SK-N-SH (cell line): ENCODE results near the gene B3GALT5. TPM values are rescaled to one million over a fixed set of nuclear protein-coding genes. Genes with fewer than 3 reads are reported as not detected.

Experiments used
- CTCF ChIA-PET: fragments of 300-600, 350-600 bp; formaldehyde crosslinking; extraction: SDS; loops from one replicate; lab custom pipeline; 2021; lab: Yijun Ruan, JAX
- POLR2A ChIA-PET: fragments of 350-600 bp; sonication (Branson Sonifier 250); formaldehyde crosslinking; extraction: SDS; loops from one replicate; lab custom pipeline; 2020; ENCODE audit warnings: antibody characterized with exemption, inconsistent platforms; lab: Yijun Ruan, JAX
- DNase-seq: peaks from one replicate; pipeline ENCODE4 v3.0.0; 2012
- H2AFZ ChIP-seq: fragments of 200-600 bp; sonication (generic); 2 replicates; pipeline ENCODE4 v1.8.1; 2016; ENCODE audit warnings: antibody characterized with exemption, mild to moderate bottlenecking, low read depth
- H3F3A ChIP-seq: fragments of 200-600 bp; sonication (generic); replicated peaks from 2 replicates; pipeline ENCODE3; 2016; ENCODE audit warnings: antibody characterized with exemption, mild to moderate bottlenecking; ENCODE audit not compliant: insufficient read depth
- H3K27ac ChIP-seq, 2 experiments: fragments of 200-500 bp in 1 of 2; fragments of 200-600 bp in 1 of 2; sonication (Bioruptor generic) in 1 of 2; sonication (generic), shearing (Covaris generic) in 1 of 2; 2 replicates each; pipeline versions ENCODE4 v1.5.1 to v1.6.1; 2014 to 2016; ENCODE audit warnings: low read depth in 2 of 2, inconsistent platforms in 1 of 2, low read length in 1 of 2, mild to moderate bottlenecking in 1 of 2, mixed read lengths in 1 of 2
- H3K27me3 ChIP-seq: fragments of 200-600 bp; sonication (generic), shearing (Covaris generic); 2 replicates; pipeline ENCODE4 v1.6.1; 2016; ENCODE audit warnings: mixed run types; ENCODE audit not compliant: insufficient read depth
- H3K36me3 ChIP-seq, 2 experiments: fragments of 200-500 bp in 1 of 2; fragments of 200-600 bp in 1 of 2; sonication (Bioruptor generic) in 1 of 2; sonication (generic) in 1 of 2; replicated peaks in 1 of 2; 2 replicates each; pipeline versions ENCODE3 to v1.5.1; 2014 to 2016; ENCODE audit warnings: low read length in 1 of 2, mild to moderate bottlenecking in 1 of 2; ENCODE audit not compliant: insufficient read depth in 2 of 2, control insufficient read depth in 1 of 2
- H3K4me1 ChIP-seq, 2 experiments: fragments of 200-500 bp in 1 of 2; fragments of 200-600 bp in 1 of 2; sonication (Bioruptor generic) in 1 of 2; sonication (generic), shearing (Covaris generic) in 1 of 2; 2 replicates each; pipeline versions ENCODE4 v1.5.1 to v1.6.1; 2014 to 2016; ENCODE audit warnings: low read depth in 1 of 2, low read length in 1 of 2, mixed run types in 1 of 2; ENCODE audit not compliant: insufficient read depth in 2 of 2, control insufficient read depth in 1 of 2
- H3K4me2 ChIP-seq: fragments of 200-600 bp; sonication (generic), shearing (Covaris generic); 2 replicates; pipeline ENCODE4 v1.6.1; 2017; ENCODE audit warnings: mixed run types
- H3K4me3 ChIP-seq, 2 experiments: fragments of 200-500 bp in 1 of 2; fragments of 200-600 bp in 1 of 2; sonication (Bioruptor generic) in 1 of 2; sonication (generic), shearing (Covaris generic) in 1 of 2; 2 replicates each; pipeline versions ENCODE4 v1.5.1 to v1.8.1; 2014 to 2016; ENCODE audit warnings: low read depth in 2 of 2, inconsistent platforms in 1 of 2, low read length in 1 of 2, mild to moderate bottlenecking in 1 of 2, mixed read lengths in 1 of 2, moderate library complexity in 1 of 2
- H3K79me2 ChIP-seq: fragments of 200-600 bp; sonication (generic); 2 replicates; pipeline ENCODE4 v1.8.1; 2017; ENCODE audit warnings: mild to moderate bottlenecking; ENCODE audit not compliant: insufficient read depth
- H3K9ac ChIP-seq: fragments of 200-600 bp; sonication (generic); 2 replicates; pipeline ENCODE4 v1.6.1; 2017; ENCODE audit warnings: mixed run types
- H3K9me2 ChIP-seq: fragments of 200-600 bp; sonication (generic); 2 replicates; pipeline ENCODE4 v1.6.1; 2017; ENCODE audit warnings: mixed run types
- H3K9me3 ChIP-seq: fragments of 200-600 bp; sonication (generic); 2 replicates; pipeline ENCODE4 v1.6.1; 2017; ENCODE audit warnings: mixed run types, mild to moderate bottlenecking, moderate library complexity
- H4K20me1 ChIP-seq: fragments of 200-600 bp; sonication (generic); 2 replicates; pipeline ENCODE4 v1.6.1; 2017; ENCODE audit warnings: mild to moderate bottlenecking, mixed run types; ENCODE audit not compliant: insufficient read depth
- CHD2 ChIP-seq: fragments of 150-350 bp; IDR thresholded peaks from 2 replicates; pipeline ENCODE4 v1.6.1; 2018; ENCODE audit warnings: low read length; ENCODE audit not compliant: partially characterized antibody
- ELF1 ChIP-seq: IDR thresholded peaks from 2 replicates; pipeline ENCODE4 v1.4.0; 2012
- EZH2phosphoT487 ChIP-seq: fragments of 200-600 bp; sonication (generic); IDR thresholded peaks from 2 replicates; pipeline ENCODE4 v1.6.1; 2017; ENCODE audit warnings: low read depth, mixed run types, mild to moderate bottlenecking, antibody characterized with exemption, moderate library complexity, borderline replicate concordance
- GABPA ChIP-seq: IDR thresholded peaks from 2 replicates; pipeline ENCODE4 v1.4.0; 2012; ENCODE audit warnings: low read depth, mild to moderate bottlenecking
- GATA2 ChIP-seq: sonication (generic); formaldehyde crosslinking; IDR thresholded peaks from 2 replicates; pipeline ENCODE4 v1.5.0; 2020; ENCODE audit warnings: mild to moderate bottlenecking, missing genetic modification reagents
- IRF3 ChIP-seq: fragments of 150-350 bp; IDR thresholded peaks from 2 replicates; pipeline ENCODE4 v1.6.1; 2016; ENCODE audit warnings: mild to moderate bottlenecking, low read depth, low read length
- MAX ChIP-seq: IDR thresholded peaks from 2 replicates; pipeline ENCODE4 v1.4.0; 2012; ENCODE audit warnings: low read depth
- MEF2A ChIP-seq: IDR thresholded peaks from 2 replicates; pipeline ENCODE4 v1.4.0; 2012; ENCODE audit warnings: low read depth, borderline replicate concordance
- NFIC ChIP-seq: IDR thresholded peaks from 2 replicates; pipeline ENCODE4 v1.4.0; 2012; ENCODE audit warnings: borderline replicate concordance
- NRF1 ChIP-seq: IDR thresholded peaks from 2 replicates; pipeline ENCODE4 v1.6.1; 2012; ENCODE audit warnings: low read depth, mild to moderate bottlenecking, low read length
- POLR2AphosphoS5 ChIP-seq: IDR thresholded peaks from 2 replicates; pipeline ENCODE4 v1.6.1; 2012; ENCODE audit warnings: low read depth, low read length
- RAD21 ChIP-seq: IDR thresholded peaks from 2 replicates; pipeline ENCODE4 v1.6.1; 2012; ENCODE audit warnings: mild to moderate bottlenecking, low read length
- SIN3A ChIP-seq: IDR thresholded peaks from 2 replicates; pipeline ENCODE4 v1.6.1; 2012; ENCODE audit warnings: low read depth, mild to moderate bottlenecking, low read length, moderate library complexity, borderline replicate concordance
- SMC3 ChIP-seq: IDR thresholded peaks from 2 replicates; pipeline ENCODE4 v1.6.1; 2012; ENCODE audit warnings: low read depth, low read length, improper control_type of control experiment
- TAF1 ChIP-seq: IDR thresholded peaks from 2 replicates; pipeline ENCODE4 v1.6.1; 2012; ENCODE audit warnings: low read depth, mild to moderate bottlenecking, low read length, moderate library complexity, borderline replicate concordance
- TCF12 ChIP-seq: IDR thresholded peaks from 2 replicates; pipeline ENCODE4 v1.4.0; 2012
- TEAD4 ChIP-seq: IDR thresholded peaks from 2 replicates; pipeline ENCODE4 v1.4.0; 2012; ENCODE audit warnings: mild to moderate bottlenecking, borderline replicate concordance; ENCODE audit not compliant: insufficient read depth
- YY1 ChIP-seq: IDR thresholded peaks from 2 replicates; pipeline ENCODE4 v1.4.0; 2012; ENCODE audit warnings: low read depth, mild to moderate bottlenecking
- WGBS: methylation state at CpG from one replicate; pipeline ENCODE4 v1.1.6; 2017; ENCODE audit warnings: low lambda C conversion rate; 5-methylcytosine and 5-hydroxymethylcytosine counted together
- polyA plus RNA-seq, 3 experiments: library from polyadenylated mRNA; depleted of rRNA; stranded (reverse); fragments of >200 nt; gene quantifications; 2 replicates each; pipeline ENCODE4 v1.2.3, GENCODE V29; 2012
- TF ChIP-seq, protein P1 (sequence below): fragments of 150-350 bp; IDR thresholded peaks from 2 replicates; pipeline ENCODE4 v1.6.1; 2017; ENCODE audit warnings: antibody characterized with exemption, low read length, low read depth, borderline replicate concordance
- TF ChIP-seq, protein P2 (sequence below): IDR thresholded peaks from 2 replicates; pipeline ENCODE4; 2012
- TF ChIP-seq, protein P3 (sequence below): IDR thresholded peaks from 2 replicates; pipeline ENCODE4 v1.4.0; 2012; ENCODE audit warnings: low read depth, borderline replicate concordance

B3GALT5 gene
- polyA plus RNA-seq, 1 of the 3 experiments (the other 2 are of a cell fraction): 0.35 TPM

DNA sequence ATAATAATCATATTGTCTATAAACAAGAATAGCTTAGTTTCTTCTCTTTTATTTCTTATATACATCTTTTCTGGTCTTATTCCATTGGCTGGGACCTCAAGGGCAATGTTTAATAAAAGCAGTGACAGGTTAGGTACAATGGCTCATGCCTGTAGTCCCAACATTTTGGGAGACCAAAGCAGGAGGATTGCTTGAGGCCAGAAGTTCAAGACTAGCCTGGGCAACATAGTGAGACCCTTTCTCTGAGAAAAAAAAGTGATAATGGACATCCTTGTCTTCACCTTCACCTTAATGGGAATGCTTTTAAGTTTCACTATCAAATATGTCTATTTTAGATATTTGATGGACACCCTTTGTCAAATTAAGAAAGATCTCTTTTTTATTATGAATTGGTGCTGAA is 8.1 kb downstream of the B3GALT5 start (continued):
- TF ChIP-seq TAF1: no peak
- TF ChIP-seq, all 33 proteins: peak for 0

- Histone ChIP-seq H3K27ac (no peak overlapping the region), H3F3A (peaks cover 6% of the 10 kb centered on the region), H3K4me3 (no peak overlapping the region), H2AFZ (no peak overlapping the region), H3K9ac (no peak overlapping the region), H3K4me1 (no peaks in the 10 kb centered on the region), H3K36me3 (no peaks in the 10 kb centered on the region), H4K20me1 (no peaks in the 10 kb centered on the region), H3K9me3 (0 out of 2 replicates have a peak, but pooled peaks cover 5% of the 10 kb centered on the region), H3K79me2 (no peaks in the 10 kb centered on the region), H3K4me2 (no peak overlapping the region), H3K9me2 (no peaks in the 10 kb centered on the region; the same call in 1 of the 2 replicates), H3K27me3 (no peaks in the 10 kb centered on the region)
- POLR2A ChIA-PET: no interaction called here
- DNase-seq: no peak
- 83% methylated on average over 12 of the region's 12 CpGs for WGBS
- CTCF ChIA-PET: interaction anchor here (0.6 kb wide), 1 partner anchor 108 kb away, joined by 3 read pairs; no protein-coding TSS in a partner anchor
- TF ChIP-seq, protein P1, sequence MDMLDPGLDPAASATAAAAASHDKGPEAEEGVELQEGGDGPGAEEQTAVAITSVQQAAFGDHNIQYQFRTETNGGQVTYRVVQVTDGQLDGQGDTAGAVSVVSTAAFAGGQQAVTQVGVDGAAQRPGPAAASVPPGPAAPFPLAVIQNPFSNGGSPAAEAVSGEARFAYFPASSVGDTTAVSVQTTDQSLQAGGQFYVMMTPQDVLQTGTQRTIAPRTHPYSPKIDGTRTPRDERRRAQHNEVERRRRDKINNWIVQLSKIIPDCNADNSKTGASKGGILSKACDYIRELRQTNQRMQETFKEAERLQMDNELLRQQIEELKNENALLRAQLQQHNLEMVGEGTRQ: no peak
- TF ChIP-seq ELF1: no peak
- no peak for TF ChIP-seq IRF3
- no peak for TF ChIP-seq SMC3
- TF ChIP-seq MAX: no peak
- TF ChIP-seq TCF12: no peak
Measured at GRCh38 chr21:39625211-39625895, 12.6 kb downstream of the B3GALT5 start.

GRCh38 chr21:39628385-39628784 is 15.6 kb downstream of the B3GALT5 start:
- CTCF ChIA-PET: no interaction called here

More at GRCh38 chr21:39628385-39628784, 15.6 kb downstream of the B3GALT5 start:
- H3K36me3 ChIP-seq: no peaks in the 10 kb centered on the region
- H3K9me2 ChIP-seq: no peaks in the 10 kb centered on the region
- no peak overlapping the region for H3K4me2 ChIP-seq
- no peak overlapping the region for H3K27ac ChIP-seq
- no peak for DNase-seq
- POLR2A ChIA-PET: no interaction called here
- no peak overlapping the region for H3K4me3 ChIP-seq
- H3K79me2 ChIP-seq: no peaks in the 10 kb centered on the region
- WGBS: 81% methylated on average over 8 of the region's 8 CpGs
- no peaks in the 10 kb centered on the region for H4K20me1 ChIP-seq
- TF ChIP-seq SIN3A (no peak), POLR2AphosphoS5 (no peak), CHD2 (no peak), TEAD4 (no peak), RAD21 (no peak), GATA2 (CRISPR knock-in tag) (no peak), NFIC (no peak), YY1 (no peak), MEF2A (no peak), EZH2phosphoT487 (no peak), TAF1 (no peak), GABPA (no peak), NRF1 (no peak)
- TF ChIP-seq, protein P2, sequence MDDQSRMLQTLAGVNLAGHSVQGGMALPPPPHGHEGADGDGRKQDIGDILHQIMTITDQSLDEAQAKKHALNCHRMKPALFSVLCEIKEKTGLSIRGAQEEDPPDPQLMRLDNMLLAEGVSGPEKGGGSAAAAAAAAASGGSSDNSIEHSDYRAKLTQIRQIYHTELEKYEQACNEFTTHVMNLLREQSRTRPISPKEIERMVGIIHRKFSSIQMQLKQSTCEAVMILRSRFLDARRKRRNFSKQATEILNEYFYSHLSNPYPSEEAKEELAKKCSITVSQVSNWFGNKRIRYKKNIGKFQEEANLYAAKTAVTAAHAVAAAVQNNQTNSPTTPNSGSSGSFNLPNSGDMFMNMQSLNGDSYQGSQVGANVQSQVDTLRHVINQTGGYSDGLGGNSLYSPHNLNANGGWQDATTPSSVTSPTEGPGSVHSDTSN: no peak
- TF ChIP-seq, protein P3, sequence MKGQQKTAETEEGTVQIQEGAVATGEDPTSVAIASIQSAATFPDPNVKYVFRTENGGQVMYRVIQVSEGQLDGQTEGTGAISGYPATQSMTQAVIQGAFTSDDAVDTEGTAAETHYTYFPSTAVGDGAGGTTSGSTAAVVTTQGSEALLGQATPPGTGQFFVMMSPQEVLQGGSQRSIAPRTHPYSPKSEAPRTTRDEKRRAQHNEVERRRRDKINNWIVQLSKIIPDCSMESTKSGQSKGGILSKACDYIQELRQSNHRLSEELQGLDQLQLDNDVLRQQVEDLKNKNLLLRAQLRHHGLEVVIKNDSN: no peak
- peaks cover 0 to 10% of the 10 kb centered on the region in 2 experiments; a peak in 1 of 4 replicates for H3K4me1 ChIP-seq
- H3F3A ChIP-seq: peaks cover 9% of the 10 kb centered on the region
- H2AFZ ChIP-seq: no peak overlapping the region
- no peak overlapping the region for H3K9ac ChIP-seq
- 0 out of 2 replicates have a peak, but pooled peaks cover 3% of the 10 kb centered on the region for H3K9me3 ChIP-seq
- no peaks in the 10 kb centered on the region for H3K27me3 ChIP-seq
